NCI-H2029 (cell line): Measurements from ENCODE around the gene RABAC1.
"Not testable (repeated sequence)": the region's sequence is repeated elsewhere in the genome, so short reads cannot be mapped to it uniquely, and the experiment has no call there.

Experiments
- DNase-seq: peaks from one replicate; lab custom pipeline; 2025; lab: John Stamatoyannopoulos, UW

The RABAC1 gene

GRCh38 chr19:41945135-41945766 lies 13.9 kb downstream of the RABAC1 start:
- DNase-seq, result no peak

DNA sequence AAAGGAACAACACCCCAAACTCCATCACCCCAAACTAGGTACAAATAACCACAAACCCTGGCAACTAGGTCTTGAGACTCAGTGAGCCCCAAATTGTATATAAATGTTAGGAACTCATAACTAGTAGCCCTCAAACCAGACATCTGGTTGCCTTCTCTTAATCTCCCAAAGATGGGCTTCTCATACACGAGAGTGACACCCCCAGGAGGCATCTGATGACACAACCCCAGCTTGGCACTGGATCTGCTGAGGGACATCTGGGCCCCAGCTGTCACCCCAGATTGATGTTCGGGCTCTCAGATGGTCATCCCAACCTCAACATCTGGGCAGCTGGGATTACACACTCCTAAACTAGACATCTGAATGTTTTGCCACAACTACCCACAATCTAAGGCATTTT lies 14.8 kb downstream of the RABAC1 start:
- DNase-seq, result no peak

GRCh38 chr19:41941410-41942202 lies 17.5 kb downstream of the RABAC1 start:
- no peak for DNase-seq

- no peak for DNase-seq
Observed at GRCh38 chr19:41940731-41941409, 18.3 kb downstream of the RABAC1 start.

DNA sequence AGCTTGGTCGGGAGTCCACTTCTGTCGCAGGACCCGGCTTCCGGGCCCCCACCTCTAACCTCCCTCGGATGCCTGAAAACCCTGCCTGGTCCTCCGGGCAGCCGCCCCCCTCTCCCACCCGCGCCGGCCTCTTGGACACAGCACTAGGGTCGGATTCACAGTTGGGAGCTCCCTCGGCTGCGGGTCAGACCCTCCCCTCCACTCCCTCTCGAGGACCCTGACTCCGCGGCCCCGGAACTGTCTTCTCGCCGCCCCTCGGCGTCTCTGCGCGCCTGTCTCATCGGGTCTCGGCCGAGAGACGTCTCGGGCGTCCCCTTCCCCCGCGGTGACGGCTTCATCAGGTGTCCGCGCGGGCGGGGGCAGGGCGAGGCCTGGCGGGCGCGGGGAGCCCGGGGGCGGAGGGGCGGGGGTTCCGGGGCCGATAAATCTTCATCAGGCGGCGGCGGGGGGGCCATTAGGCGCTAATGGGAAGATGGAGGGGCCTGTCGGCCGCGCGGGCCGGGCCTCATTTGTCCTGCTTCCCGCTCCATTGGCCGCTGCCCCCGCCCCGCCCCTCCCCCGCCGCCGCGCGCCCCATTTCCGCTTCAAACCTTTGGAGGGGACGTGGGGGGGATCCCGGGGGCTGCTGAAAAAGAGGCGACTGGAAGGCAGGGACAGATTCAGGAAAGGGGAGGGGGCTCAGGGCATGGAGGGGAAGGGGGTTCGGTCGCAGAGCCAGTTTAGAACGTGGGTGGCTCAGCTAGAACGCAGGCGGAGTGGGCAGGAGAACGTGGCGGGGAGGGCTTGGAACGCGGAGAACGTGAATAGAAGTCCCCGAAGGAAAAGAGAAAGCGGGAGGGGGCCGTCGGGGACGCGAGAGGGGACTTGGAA lies 19.0 kb downstream of the RABAC1 start:
- no peak for DNase-seq

DNA sequence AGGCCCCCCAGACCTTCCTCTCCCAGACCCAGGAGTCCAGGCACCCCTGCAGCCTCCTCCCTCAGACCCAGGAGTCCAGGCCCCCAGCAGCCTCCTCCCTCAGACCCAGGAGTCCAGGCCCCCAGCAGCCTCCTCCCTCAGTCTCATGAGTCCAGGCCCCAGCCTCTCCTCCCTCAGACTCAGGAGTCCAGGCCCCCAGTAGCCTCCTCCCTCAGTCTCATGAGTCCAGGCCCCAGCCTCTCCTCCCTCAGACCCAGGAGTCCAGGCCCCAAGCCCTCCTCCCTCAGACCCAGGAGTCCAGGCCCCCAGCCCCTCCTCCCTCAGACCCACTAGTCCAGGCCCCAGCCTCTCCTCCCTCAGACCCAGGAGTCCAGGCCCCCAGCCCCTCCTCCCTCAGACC lies 19.9 kb downstream of the RABAC1 start:
- DNase-seq, result not testable (repeated sequence)

DNA sequence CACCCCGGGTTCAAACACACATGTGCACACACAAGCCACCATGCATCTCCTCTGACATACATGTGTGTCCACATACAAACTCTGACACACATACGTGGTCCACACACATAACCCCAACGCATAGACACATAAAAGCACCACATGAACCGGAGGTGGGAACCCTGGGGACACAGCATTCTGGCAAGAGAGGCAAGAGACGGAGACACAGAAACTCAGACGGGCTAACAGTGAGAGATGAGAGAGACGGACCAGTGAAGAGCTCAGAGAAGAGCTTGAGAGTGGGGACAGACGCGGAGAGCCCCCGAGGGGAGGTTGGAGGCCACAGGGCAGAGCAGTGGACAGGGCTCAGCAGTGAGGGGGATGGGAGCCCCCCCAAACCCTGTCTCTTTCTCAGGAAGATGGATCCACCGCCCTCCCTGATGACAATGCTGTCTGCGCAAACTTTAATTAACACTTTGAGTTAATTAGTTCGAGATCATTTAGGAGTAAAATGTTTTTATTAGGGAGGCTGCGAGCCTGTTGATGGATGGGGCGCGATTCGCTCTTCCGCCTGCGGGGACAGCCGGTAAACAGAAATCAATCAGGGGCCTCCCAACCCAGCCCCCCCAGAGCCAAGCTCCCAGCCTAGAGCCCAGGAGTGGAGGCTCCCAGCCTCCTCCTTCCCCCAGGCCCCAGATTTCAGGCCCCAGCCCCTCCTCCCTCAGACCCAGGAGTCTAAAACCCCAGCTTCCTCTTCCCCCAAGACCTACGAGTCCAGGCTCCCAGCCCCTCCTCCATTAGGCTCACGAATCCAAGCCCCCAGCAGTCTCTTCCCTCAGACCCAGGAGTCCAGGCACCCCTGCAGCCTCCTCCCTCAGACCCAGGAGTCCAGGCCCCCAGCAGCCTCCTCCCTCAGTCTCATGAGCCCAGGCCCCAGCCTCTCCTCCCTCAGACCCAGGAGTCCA lies 21.3 kb downstream of the RABAC1 start:
- DNase-seq, result no peak

- no peak for DNase-seq
Observed at GRCh38 chr19:41936961-41937360, 22.2 kb downstream of the RABAC1 start.

DNA sequence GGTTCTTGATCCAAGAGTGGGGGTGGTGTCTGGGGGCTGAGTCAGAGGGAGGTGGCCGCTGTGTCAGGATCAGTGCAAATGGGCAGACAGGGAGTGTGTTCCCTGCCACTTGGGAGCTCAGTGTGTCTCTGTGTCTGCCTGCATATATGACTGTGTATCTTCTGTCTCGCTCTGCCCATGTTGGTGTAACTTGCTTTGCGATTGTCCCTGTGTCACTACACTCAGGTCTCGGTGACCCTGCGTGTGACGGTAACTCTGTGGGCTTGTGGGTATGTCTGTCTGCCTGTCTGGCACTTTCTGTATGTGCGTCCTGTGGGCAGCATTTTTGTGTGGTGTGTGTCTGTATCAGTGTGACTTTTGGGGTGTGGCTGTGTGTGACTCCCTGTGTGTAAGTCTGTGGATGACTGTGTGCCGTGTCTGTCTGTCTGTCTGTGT lies 22.7 kb downstream of the RABAC1 start:
- DNase-seq, result no peak

GRCh38 chr19:41935760-41936415 lies 23.2 kb downstream of the RABAC1 start:
- DNase-seq, result no peak

DNA sequence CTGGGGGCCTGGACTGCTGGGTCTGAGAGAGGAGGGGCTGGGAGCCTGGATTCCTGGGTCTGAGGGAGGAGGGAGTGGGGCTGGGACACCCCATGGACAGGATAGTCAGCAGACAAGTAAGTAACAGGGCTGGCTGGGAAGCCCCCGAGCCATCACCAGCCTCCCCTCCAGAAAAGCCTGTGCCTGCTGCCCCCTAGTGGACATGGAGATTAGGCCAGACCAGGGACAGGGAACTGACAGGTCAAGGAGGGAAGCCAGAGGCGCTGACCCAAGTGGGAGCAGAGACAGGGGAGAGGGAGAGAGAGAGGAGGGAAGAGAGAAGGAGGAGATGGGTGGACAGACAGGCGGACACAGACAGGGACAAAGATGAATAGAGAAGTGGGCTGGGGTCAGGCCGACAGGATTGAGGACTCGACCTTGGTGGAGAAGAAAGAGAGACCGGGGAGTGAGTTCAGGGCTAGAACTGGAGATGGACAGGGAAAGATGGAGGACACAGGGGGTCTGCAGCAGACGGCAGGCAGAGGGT lies 24.2 kb downstream of the RABAC1 start:
- DNase-seq, result no peak

GRCh38 chr19:41933693-41934426 lies 25.3 kb downstream of the RABAC1 start:
- no peak for DNase-seq

DNA sequence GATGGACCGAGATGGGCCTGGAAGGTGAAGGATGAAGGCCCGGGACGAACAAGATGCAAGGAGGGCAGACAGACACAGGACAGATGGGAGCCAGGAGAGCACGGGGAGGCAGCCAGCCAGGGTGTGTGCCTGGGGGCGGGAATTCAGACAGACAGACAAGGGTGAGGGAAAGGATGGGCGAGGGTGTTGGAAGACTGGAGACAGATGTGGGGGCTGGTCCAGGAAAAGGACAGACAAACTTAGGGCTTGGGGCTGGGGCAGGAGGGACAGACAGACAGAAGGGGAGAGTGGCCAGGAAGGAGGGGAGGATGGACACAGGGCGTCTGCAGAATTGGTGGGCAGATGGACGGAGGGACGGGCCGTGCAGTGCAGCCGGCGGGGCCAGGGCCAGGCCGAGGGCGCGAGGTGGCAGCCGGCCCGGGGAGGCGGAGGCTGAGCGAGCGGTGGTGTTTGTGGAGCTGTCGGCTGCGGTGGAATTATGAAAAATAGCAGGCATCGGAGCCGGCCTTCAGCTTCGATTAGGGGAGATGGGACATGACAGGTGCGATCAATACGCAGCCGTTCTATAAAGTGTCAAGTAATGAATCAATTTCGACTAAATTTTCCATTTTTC lies 26.3 kb downstream of the RABAC1 start:
- DNase-seq, result no peak

GRCh38 chr19:41932259-41932719 lies 26.8 kb downstream of the RABAC1 start:
- DNase-seq, result no peak

DNA sequence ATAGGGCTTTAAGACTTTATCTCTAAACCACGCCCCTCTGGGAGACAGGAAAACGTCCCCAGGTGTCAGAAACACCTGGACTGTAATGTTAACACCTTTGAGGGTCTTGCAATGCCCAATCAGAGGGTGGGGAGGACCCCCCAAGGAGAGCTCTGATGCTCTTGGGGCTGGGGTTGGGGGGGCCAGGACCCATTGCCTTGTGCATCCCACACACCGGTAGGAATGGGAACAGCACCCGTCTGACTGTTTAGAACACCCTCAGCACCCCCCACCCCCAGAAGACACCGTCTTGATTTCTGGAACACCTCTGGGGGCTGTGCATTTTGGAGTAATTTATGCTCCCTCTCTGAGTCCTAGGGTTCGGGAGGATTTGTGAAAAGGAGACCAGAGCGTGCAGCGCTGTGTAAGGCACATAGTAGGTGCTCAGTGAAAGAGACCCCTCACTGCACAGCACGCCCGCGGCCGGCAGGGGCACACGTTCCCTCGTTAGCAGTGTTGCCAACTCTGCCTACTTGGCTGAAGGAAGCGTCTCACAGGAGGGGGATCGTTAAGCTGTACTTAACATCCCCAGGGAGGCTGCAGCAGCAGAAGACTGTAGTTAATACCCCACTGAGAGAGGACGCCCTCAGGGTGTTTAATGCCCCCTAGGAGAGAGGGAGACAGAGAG lies 28.1 kb downstream of the RABAC1 start:
- DNase-seq, result no peak

DNA sequence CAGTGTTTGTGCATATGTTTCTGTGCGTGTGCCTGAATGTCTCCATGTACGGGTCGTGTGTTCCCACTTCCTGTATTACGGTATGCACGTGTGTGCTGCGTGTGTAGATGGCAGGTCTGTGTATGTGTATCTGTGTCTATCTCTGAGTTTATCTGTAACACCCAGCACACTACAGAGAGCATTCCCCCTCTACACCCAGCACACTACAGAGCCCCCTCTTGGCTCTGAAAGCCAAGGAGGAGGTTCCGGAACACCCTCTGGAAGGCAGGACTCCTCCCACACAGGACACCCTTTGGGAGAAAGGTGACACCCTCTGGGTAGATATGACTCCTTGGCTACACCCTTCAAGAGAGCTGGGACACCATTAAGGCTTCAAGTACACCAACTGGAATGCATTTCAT lies 28.8 kb downstream of the RABAC1 start:
- no peak for DNase-seq

GRCh38 chr19:41929536-41930071 lies 29.5 kb downstream of the RABAC1 start:
- DNase-seq, result no peak
